Caki2 (cell line): ENCODE data around the gene PARVA. TPM values are rescaled to one million over a fixed set of nuclear protein-coding genes. Genes with fewer than 3 reads are reported as not detected.
"Not testable (repeated sequence)": the region's sequence is repeated elsewhere in the genome, so short reads cannot be mapped to it uniquely, and the experiment has no call there.

Source experiments
- DNase-seq: peaks from one replicate; pipeline ENCODE4 v3.0.0-alpha.2; 2015; ENCODE audit warnings: low read depth
- in situ Hi-C: cut with HindIII; loops from 2 replicates; pipeline ENCODE4 v1.10.0; 2016; ENCODE audit warnings: low sequenced_read_pairs, low pct_unique_long_range_greater_than_20kb, mixed read lengths
- total RNA-seq: library from RNA; depleted of rRNA; stranded (reverse); fragments of >200 nt; shearing (Covaris generic); gene quantifications from 2 replicates; pipeline ENCODE4 v1.2.3, GENCODE V29; 2014; ENCODE audit warnings: low replicate concordance

Gene PARVA
- total RNA-seq, 1 experiment from 2014 or later: 14.8 TPM

GRCh38 chr11:12367057-12367456, 10.3 kb upstream of the PARVA start:
- in situ Hi-C loops, DNase-seq: not testable (repeated sequence)

DNA sequence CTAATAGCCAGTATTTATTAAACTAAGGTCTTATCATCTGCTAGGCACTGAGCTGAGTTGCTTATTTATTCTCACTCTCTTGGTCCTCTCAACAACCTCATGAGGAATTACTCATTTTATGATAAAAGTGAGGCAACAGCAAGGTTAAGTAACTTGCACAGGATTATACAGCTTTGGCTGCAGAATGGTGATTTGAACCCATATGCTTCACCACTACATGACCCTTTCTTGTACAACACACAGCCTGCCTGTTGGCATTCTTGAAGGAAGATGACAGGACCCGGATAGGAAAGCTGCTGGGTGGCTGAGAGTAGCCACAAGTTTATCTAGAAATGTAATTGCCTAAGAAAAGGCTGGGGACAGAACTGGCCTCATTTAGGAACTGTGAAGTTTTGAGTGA, 5.3 kb upstream of the PARVA start:
- in situ Hi-C loops: no loop called here
- DNase-seq: no peak

GRCh38 chr11:12375720-12376119, 1.7 kb upstream of the PARVA start:
- in situ Hi-C loops: no loop called here

GRCh38 chr11:12376259-12377081, 901 bp upstream of the PARVA start:
- no peak for DNase-seq
- in situ Hi-C loops: no loop called here

More at GRCh38 chr11:12375720-12376119, 1.7 kb upstream of the PARVA start:
- no peak for DNase-seq

- peak; percentile 82 for DNase-seq
- in situ Hi-C loops: no loop called here
These were observed 638 bp downstream of the PARVA start for GRCh38 chr11:12377824-12378593.

DNA sequence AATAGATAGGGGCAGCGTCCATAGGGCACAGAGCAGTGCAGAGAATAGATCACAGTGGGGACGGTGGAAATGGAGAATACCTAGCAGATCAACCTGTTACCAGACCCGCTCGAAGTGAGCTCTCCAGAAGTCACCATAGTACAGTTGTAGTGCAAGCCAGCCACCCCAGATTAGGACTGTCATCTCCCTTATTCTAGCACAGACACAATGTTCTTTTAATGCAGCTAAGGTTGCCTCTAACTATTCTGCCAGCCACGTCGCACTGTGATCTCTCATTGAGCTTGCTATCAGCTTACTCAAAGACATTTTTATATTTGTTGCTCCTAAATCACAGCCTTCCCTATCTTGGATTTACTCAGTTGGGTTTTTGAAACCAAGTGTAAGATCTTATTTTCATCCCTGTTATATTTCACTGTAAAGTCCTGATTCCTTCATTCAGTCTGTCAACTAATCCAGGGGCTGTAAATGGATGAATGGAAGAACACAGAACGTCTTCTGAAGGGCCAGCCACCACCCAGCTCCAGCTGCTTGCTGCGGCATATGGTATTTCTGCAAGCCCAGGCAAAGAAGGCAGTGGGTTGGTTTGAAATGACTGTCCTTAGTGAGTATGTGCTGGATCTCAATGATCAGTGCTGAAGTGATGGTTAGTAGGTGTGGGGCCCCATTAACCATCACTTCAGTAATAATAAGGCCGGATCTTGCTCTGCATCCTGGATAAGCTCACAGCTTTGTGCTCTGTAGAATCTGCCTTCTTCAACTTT, 3.4 kb downstream of the PARVA start:
- DNase-seq: no peak

GRCh38 chr11:12381875-12382274, 4.5 kb downstream of the PARVA start:
- in situ Hi-C loops: no loop called here
- no peak for DNase-seq

More for the DNA sequence above, 3.4 kb downstream of the PARVA start:
- in situ Hi-C loops: no loop called here

- no peak for DNase-seq
- in situ Hi-C loops: no loop called here
These were observed 5.1 kb downstream of the PARVA start for GRCh38 chr11:12382451-12382850.

GRCh38 chr11:12386309-12386708, 8.9 kb downstream of the PARVA start:
- in situ Hi-C loops: no loop called here

DNA sequence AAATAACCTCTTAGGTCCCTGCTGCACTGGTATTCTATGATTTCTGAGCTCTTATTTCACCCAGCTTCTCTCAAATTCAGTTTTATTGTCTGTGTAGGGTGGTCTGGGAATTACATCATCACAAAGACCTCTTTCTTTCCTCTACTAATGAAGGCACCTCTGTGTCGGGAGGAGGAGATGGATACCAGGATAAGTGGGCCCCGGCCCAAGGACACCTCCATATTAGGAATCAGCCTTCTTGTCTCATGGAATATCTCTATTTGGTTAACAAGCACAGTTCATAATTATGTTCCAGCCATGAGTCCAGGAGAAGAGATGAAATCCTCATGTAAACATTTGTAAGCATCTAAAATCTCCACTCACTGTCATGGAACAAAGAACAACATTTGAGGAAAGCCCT, 9.4 kb downstream of the PARVA start:
- in situ Hi-C loops: no loop called here

More at GRCh38 chr11:12386309-12386708, 8.9 kb downstream of the PARVA start:
- no peak for DNase-seq

DNA sequence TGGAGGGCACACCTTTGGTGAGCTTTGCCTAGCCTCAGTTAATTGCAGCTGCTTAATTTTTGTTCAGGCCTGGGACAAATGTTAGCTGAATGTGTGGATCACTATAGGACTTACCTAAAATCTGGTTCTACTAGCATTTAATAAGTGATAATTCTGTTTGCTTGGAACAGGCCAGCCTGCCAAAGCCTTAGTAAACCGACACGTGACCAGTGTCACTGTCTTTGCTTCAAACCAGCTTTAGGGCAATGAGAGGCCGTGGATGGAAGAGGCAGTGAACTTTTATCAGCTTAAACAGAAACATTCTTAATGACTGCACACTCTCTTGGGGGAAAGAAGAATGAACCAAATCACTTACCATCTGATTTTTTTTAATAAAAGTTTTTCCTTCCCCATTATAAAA, 10.8 kb downstream of the PARVA start:
- no peak for DNase-seq
- in situ Hi-C loops: no loop called here

More for the DNA sequence above, 9.4 kb downstream of the PARVA start:
- no peak for DNase-seq

GRCh38 chr11:12388939-12389670, 11.7 kb downstream of the PARVA start:
- DNase-seq: no peak
- in situ Hi-C loops: no loop called here

DNA sequence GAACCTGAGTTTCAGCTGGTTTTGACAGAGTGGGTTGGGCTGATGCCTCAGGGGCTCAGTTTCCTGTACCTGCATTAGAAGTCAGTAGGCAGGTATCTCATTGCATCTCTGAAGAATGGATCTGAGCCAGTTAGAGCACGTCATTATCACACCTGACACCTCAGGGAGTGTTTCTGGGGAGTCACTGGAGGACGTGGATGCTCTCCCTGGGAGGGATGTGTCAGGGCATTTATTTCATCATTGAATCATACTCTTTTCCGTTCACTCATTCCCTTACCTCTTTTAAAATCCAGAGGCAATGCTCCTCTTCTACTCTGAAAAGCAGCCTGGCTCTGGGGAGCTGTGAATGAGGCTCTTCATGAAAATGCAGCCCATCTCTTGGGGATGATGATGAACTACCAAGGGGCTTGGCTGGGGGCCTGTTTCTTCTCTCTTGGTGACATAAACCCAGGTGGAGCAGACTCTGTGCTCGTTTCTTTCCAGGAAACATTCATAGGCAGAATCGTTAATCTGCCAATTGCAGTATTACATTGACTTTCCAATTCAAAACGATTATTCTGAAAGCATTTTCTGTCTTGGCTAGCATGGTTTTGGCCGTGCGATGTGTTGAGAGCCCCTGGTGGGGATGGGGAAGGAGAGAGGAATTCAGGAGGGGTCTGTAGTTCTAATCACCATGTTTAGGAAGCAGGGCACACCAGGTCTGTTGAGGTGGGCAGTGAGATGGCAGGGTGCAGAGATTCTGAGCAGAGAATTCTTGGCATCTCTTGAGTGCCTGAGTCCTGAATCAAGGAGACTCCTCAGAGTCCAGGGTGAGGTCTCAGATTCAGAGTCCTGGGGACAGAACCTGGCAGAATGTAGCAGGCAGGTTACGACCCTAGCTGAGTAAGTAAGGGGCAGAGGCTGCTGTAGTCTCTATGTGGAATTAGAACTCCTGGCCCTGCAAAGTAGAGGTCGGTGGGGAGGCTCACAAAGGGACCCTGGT, 12.6 kb downstream of the PARVA start:
- no peak for DNase-seq
- in situ Hi-C loops: no loop called here

- in situ Hi-C loops: no loop called here
- DNase-seq: no peak
These were observed 13.3 kb downstream of the PARVA start for GRCh38 chr11:12390687-12391110.

GRCh38 chr11:12392672-12393071, 15.3 kb downstream of the PARVA start:
- in situ Hi-C loops: no loop called here
- no peak for DNase-seq

GRCh38 chr11:12393691-12394090, 16.3 kb downstream of the PARVA start:
- DNase-seq: no peak
- in situ Hi-C loops: no loop called here

DNA sequence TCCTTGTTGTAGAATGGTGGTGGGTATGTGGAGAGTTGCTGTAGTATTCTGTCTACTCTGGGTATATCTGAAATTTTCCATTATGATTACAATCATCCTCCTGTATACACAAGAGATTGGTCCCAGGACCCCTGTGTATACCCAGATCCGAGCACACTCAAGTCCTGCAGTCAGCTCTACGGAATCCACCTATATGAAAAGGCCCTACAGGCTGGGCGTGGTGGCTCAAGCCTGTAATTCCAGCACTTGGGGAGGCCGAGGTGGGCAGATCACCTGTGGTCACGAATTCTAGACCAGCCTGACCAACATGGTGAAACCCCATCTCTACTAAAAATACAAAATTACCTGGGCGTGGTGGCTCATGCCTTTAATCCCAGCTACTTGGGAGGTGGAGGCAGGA, 17.2 kb downstream of the PARVA start:
- in situ Hi-C loops: no loop called here
- no peak for DNase-seq
